K562 (cell line): ENCODE data around the gene RDH11. TPM values are rescaled to one million over a fixed set of nuclear protein-coding genes. Genes with fewer than 3 reads are reported as not detected.

Experiments used
- BHLHE40 ChIP-seq: IDR thresholded peaks from 2 replicates; pipeline ENCODE4 v1.6.1; 2011; ENCODE audit warnings: low read length, improper control_type of control experiment
- CTCF ChIP-seq, 3 experiments: IDR thresholded peaks in 2 of 3; conservative IDR thresholded peaks in 1 of 3; 2 replicates each; pipeline ENCODE4 v1.5.1; 2011 to 2012; ENCODE audit warnings: low read length in 3 of 3, mild to moderate bottlenecking in 3 of 3, control low read depth in 2 of 3, improper control_type of control experiment in 1 of 3, inconsistent platforms in 1 of 3, low read depth in 1 of 3, mixed read lengths in 1 of 3, moderate library complexity in 1 of 3; ENCODE audit not compliant: insufficient read depth in 2 of 3
- FOS ChIP-seq: IDR thresholded peaks from 3 replicates; pipeline ENCODE4 v1.6.1; 2011; ENCODE audit not compliant: insufficient read length; ENCODE audit errors: extremely low read depth
- KLF10 ChIP-seq: fragments of 250-450 bp; sonication (Bioruptor Pico); IDR thresholded peaks from 2 replicates; pipeline ENCODE4 v1.6.1; 2021; ENCODE audit warnings: matching md5 sums
- LEF1 ChIP-seq: fragments of 450-650 bp; IDR thresholded peaks from 2 replicates; pipeline ENCODE4 v1.6.1; 2016; ENCODE audit warnings: mild to moderate bottlenecking
- MGA ChIP-seq: fragments of 450-650 bp; IDR thresholded peaks from 2 replicates; pipeline ENCODE4 v1.6.1; 2016; ENCODE audit warnings: mild to moderate bottlenecking, moderate library complexity
- NEUROD1 ChIP-seq: fragments of 150-350 bp; IDR thresholded peaks from 2 replicates; pipeline ENCODE4 v1.6.1; 2014; ENCODE audit warnings: borderline replicate concordance, low read length, low read depth; ENCODE audit not compliant: partially characterized antibody
- SUPT5H ChIP-seq: fragments of 450-650 bp; IDR thresholded peaks from 2 replicates; pipeline ENCODE4 v1.6.1; 2016
- ZFP91 ChIP-seq: sonication (generic); formaldehyde crosslinking; IDR thresholded peaks from 2 replicates; pipeline ENCODE4 v1.8.0; 2022; ENCODE audit warnings: mild to moderate bottlenecking, missing genetic modification reagents
- ZNF584 ChIP-seq: fragments of 200-800 bp; sonication (Bioruptor generic); IDR thresholded peaks from 2 replicates; pipeline ENCODE4 v1.6.1; 2016; ENCODE audit warnings: low read depth, mild to moderate bottlenecking, missing genetic modification characterization, missing compliant biosample characterization
- polyA plus RNA-seq, 8 experiments: library from polyadenylated mRNA; depleted of rRNA in 4 of 8; stranded (reverse) in 5 of 8; unstranded in 3 of 8; fragments of >200 nt; fragmentation: Nextera tagmentation in 2 of 8; fragmentation: Illumina TruSeq in 1 of 8; extraction: Ambion mirVana in 2 of 8; extraction: Trizol in 1 of 8; gene quantifications; 2 replicates each; pipeline versions ENCODE4 v1.2.1 to v1.2.3, GENCODE V29; 2011 to 2014; ENCODE audit warnings: inconsistent platforms in 1 of 8, missing spikeins in 1 of 8
- total RNA-seq, 7 experiments: library from RNA; depleted of rRNA in 6 of 7; stranded (reverse); fragments of >200 nt in 6 of 7; fragmentation: Illumina TruSeq in 2 of 7; extraction: Trizol in 2 of 7; gene quantifications; 2 replicates each; pipeline versions ENCODE4 v1.2.1 to v1.2.3, GENCODE V29; 2011 to 2021; ENCODE audit warnings: low replicate concordance in 1 of 7

The RDH11 gene
- total and polyA plus RNA-seq, 9 of the 15 experiments (the other 6 are each of a cell fraction or from before 2014, with no cell fraction given) = 50.6 to 172 (median 70.5) TPM

- TF ChIP-seq ZNF584 (CRISPR knock-in tag) = 0 out of 2 replicates have a peak, but pooled peaks have one; percentile 12
- no peak for TF ChIP-seq KLF10
- TF ChIP-seq CTCF (IDR thresholded peaks at IDR 0.05 in 2 of 3, conservative IDR thresholded peaks at IDR 0.05 in 1 of 3; ENCODE audit: insufficient read depth in 2 of 3, low read depth in 1 of 3, low read length in 3 of 3) = 0 out of 6 replicates have a peak, but pooled peaks of 1 of the 3 experiments have one; percentile 2
- no peak for TF ChIP-seq LEF1
- no peak for TF ChIP-seq BHLHE40
- TF ChIP-seq MGA = peak; percentile 53; the same call in 1 of the 2 replicates
- no peak for TF ChIP-seq FOS
- no peak for TF ChIP-seq ZFP91 (CRISPR knock-in tag)
- TF ChIP-seq SUPT5H = 0 out of 2 replicates have a peak, but pooled peaks have one; percentile 38
- TF ChIP-seq NEUROD1 = no peak
Measured at GRCh38 chr14:67675219-67675582, 20.4 kb downstream of the RDH11 start (continued).
